HCT116 (cell line): Measurements from ENCODE around the gene SLC16A11. TPM values are rescaled to one million over a fixed set of nuclear protein-coding genes. Genes with fewer than 3 reads are reported as not detected.

Experiments
- ATAC-seq: fragments of 200-7000 bp; cut with Tn5 transposase; 2 replicates; pipeline ENCODE4 v1.9.1; 2020; ENCODE audit warnings: mild to moderate bottlenecking, moderate library complexity
- BruUV-seq: library from RNA; stranded (reverse); fragments of 400-500 nt; replicated peaks from 2 replicates; lab custom pipeline; 2021; lab: Mats Ljungman, UMichigan
- CTCF ChIA-PET: fragments of 300-600 bp; sonication (Branson Sonifier 250); formaldehyde crosslinking; loops from one replicate; lab custom pipeline; 2021; ENCODE audit warnings: antibody characterized with exemption; lab: Charles Lee
- POLR2A ChIA-PET: fragments of 300-600, 350-600 bp; sonication (Branson Sonifier 250); formaldehyde crosslinking; loops from one replicate; lab custom pipeline; 2021; ENCODE audit warnings: antibody characterized with exemption; lab: Charles Lee
- RAD21 ChIA-PET, 2 experiments: fragments of 300-600 bp; sonication (Branson Sonifier 250); formaldehyde crosslinking; loops; one replicate each; lab custom pipeline; 2023; ENCODE audit warnings: low total read pairs in 2 of 2; ENCODE audit not compliant: uncharacterized antibody in 2 of 2, unreplicated experiment in 2 of 2, low non-redundant PET in 1 of 2; lab: Charles Lee
- DNase-seq: peaks from one replicate; pipeline ENCODE4 v3.0.0-alpha.2; 2010; ENCODE audit warnings: low read depth, low spot score
- H2AFZ ChIP-seq: fragments of 200-600 bp; shearing (Covaris generic), sonication (generic); 2 replicates; pipeline ENCODE4 v1.6.1; 2017; ENCODE audit warnings: low read depth, mixed run types, mixed read lengths, antibody characterized with exemption, low read length; ENCODE audit not compliant: poor library complexity, severe bottlenecking
- H3K27ac ChIP-seq: 2 replicates; pipeline ENCODE4 v1.5.1; 2012; ENCODE audit warnings: low read depth, low read length
- H3K27me3 ChIP-seq: fragments of 200-600 bp; sonication (generic); 2 replicates; pipeline ENCODE4 v1.6.1; 2016; ENCODE audit warnings: mixed run types, low read length, mixed read lengths; ENCODE audit not compliant: insufficient read depth
- H3K36me3 ChIP-seq, 2 experiments: fragments of 200-500 bp in 1 of 2; fragments of 200-600 bp in 1 of 2; sonication (Bioruptor generic) in 1 of 2; sonication (generic) in 1 of 2; 2 replicates each; pipeline versions ENCODE4 v1.5.1 to v1.6.1; 2014 to 2016; ENCODE audit warnings: low read length in 2 of 2, inconsistent platforms in 1 of 2, mixed read lengths in 1 of 2, mixed run types in 1 of 2; ENCODE audit not compliant: insufficient read depth in 2 of 2, control insufficient read depth in 1 of 2
- H3K4me1 ChIP-seq, 2 experiments: fragments of 200-600 bp in 1 of 2; sonication (generic) in 1 of 2; 2 replicates each; pipeline versions ENCODE4 v1.5.1 to v1.6.1; 2012 to 2017; ENCODE audit warnings: low read length in 2 of 2, inconsistent platforms in 1 of 2, mild to moderate bottlenecking in 1 of 2, mixed read lengths in 1 of 2, mixed run types in 1 of 2, moderate library complexity in 1 of 2; ENCODE audit not compliant: insufficient read depth in 2 of 2, control insufficient read depth in 1 of 2
- H3K4me2 ChIP-seq: fragments of 200-600 bp; sonication (generic); 2 replicates; pipeline ENCODE4 v1.6.1; 2017; ENCODE audit warnings: mixed run types, low read length, mixed read lengths
- H3K4me3 ChIP-seq, 2 experiments: fragments of 200-600 bp in 1 of 2; sonication (generic) in 1 of 2; replicated peaks in 1 of 2; 2 replicates each; pipeline ENCODE4 v1.5.1; 2011 to 2016; ENCODE audit warnings: low read length in 2 of 2, control low read depth in 1 of 2, low read depth in 1 of 2, mild to moderate bottlenecking in 1 of 2, mixed read lengths in 1 of 2, mixed run types in 1 of 2
- H3K79me2 ChIP-seq: fragments of 200-600 bp; sonication (generic); 2 replicates; pipeline ENCODE4 v1.6.1; 2017; ENCODE audit warnings: mild to moderate bottlenecking, mixed run types, low read length, moderate library complexity, mixed read lengths; ENCODE audit not compliant: insufficient read depth
- H3K9ac ChIP-seq: fragments of 200-600 bp; sonication (generic); 2 replicates; pipeline ENCODE4 v1.6.1; 2016; ENCODE audit warnings: low read length, mixed read lengths
- H3K9me2 ChIP-seq: fragments of 200-600 bp; sonication (generic), shearing (Covaris generic); 2 replicates; pipeline ENCODE4 v1.6.1; 2017; ENCODE audit warnings: mixed run types, mild to moderate bottlenecking, moderate library complexity; ENCODE audit not compliant: insufficient read depth
- H3K9me3 ChIP-seq, 2 experiments: fragments of 200-500 bp in 1 of 2; fragments of 200-600 bp in 1 of 2; sonication (Bioruptor generic) in 1 of 2; sonication (generic) in 1 of 2; 2 replicates each; pipeline ENCODE4 v1.6.1; 2014 to 2017; ENCODE audit warnings: low read length in 2 of 2, mixed read lengths in 2 of 2, inconsistent platforms in 1 of 2, low read depth in 1 of 2, mild to moderate bottlenecking in 1 of 2, mixed run types in 1 of 2, moderate library complexity in 1 of 2; ENCODE audit not compliant: control insufficient read depth in 1 of 2, insufficient read depth in 1 of 2
- H4K20me1 ChIP-seq: fragments of 200-600 bp; sonication (generic), shearing (Covaris generic); 2 replicates; pipeline ENCODE4 v1.6.1; 2017; ENCODE audit warnings: mixed run types, mild to moderate bottlenecking, moderate library complexity; ENCODE audit not compliant: insufficient read depth
- CBX3 ChIP-seq: IDR thresholded peaks from 2 replicates; pipeline ENCODE4 v1.6.1; 2012; ENCODE audit warnings: low read depth
- CEBPB ChIP-seq: IDR thresholded peaks from 2 replicates; pipeline ENCODE4 v1.6.1; 2012; ENCODE audit warnings: low read depth
- EGR1 ChIP-seq: IDR thresholded peaks from 2 replicates; pipeline ENCODE4 v1.6.1; 2012; ENCODE audit warnings: low read depth
- ELF1 ChIP-seq: IDR thresholded peaks from 2 replicates; pipeline ENCODE4 v1.6.1; 2012; ENCODE audit warnings: low read depth, borderline replicate concordance
- FOSL1 ChIP-seq: IDR thresholded peaks from 2 replicates; pipeline ENCODE4 v1.6.1; 2012; ENCODE audit warnings: low read depth
- JUND ChIP-seq: IDR thresholded peaks from 2 replicates; pipeline ENCODE4 v1.6.1; 2012
- POLR2AphosphoS5 ChIP-seq: IDR thresholded peaks from 2 replicates; pipeline ENCODE4 v1.6.1; 2011; ENCODE audit warnings: mild to moderate bottlenecking, low read depth, low read length, moderate library complexity
- RAD21 ChIP-seq: IDR thresholded peaks from 2 replicates; pipeline ENCODE4 v1.6.1; 2012; ENCODE audit warnings: low read depth, mild to moderate bottlenecking
- SIN3A ChIP-seq: IDR thresholded peaks from 2 replicates; pipeline ENCODE4 v1.6.1; 2012; ENCODE audit warnings: low read depth
- SP1 ChIP-seq: IDR thresholded peaks from 2 replicates; pipeline ENCODE4 v1.6.1; 2012; ENCODE audit warnings: low read depth
- SRF ChIP-seq: IDR thresholded peaks from 2 replicates; pipeline ENCODE4 v1.6.1; 2012; ENCODE audit warnings: low read depth
- TCF7L2 ChIP-seq: IDR thresholded peaks from 2 replicates; pipeline ENCODE4 v1.7.0; 2011; ENCODE audit warnings: borderline replicate concordance, inconsistent platforms; ENCODE audit not compliant: insufficient read depth, insufficient read length; ENCODE audit errors: extremely low read depth
- ZNF274 ChIP-seq: fragments of 200-500 bp; sonication (Bioruptor generic); IDR thresholded peaks from 2 replicates; pipeline ENCODE4 v1.6.1; 2014; ENCODE audit warnings: mild to moderate bottlenecking, low read depth, low read length, inconsistent platforms
- intact Hi-C: fragments of 100-400 bp; cut with micrococcal nuclease; formaldehyde crosslinking; loops from 2 replicates; pipeline ENCODE4 v1.10.0; 2022
- total RNA-seq: library from RNA; stranded (reverse); gene quantifications from one replicate; pipeline ENCODE4 v1.2.1, GENCODE V29; 2021; ENCODE audit not compliant: unreplicated experiment
- TF ChIP-seq, protein P1 (sequence below), 3 experiments: fragments of 200-600 bp in 1 of 3; sonication (generic) in 1 of 3; IDR thresholded peaks in 2 of 3; conservative IDR thresholded peaks in 1 of 3; 2 replicates each; pipeline ENCODE4 v1.5.1; 2012 to 2017; ENCODE audit warnings: low read depth in 2 of 3, low read length in 2 of 3, antibody characterized with exemption in 1 of 3, borderline replicate concordance in 1 of 3, control low read depth in 1 of 3, mild to moderate bottlenecking in 1 of 3, mixed read lengths in 1 of 3, mixed run types in 1 of 3, moderate library complexity in 1 of 3; ENCODE audit not compliant: insufficient read depth in 1 of 3
- TF ChIP-seq, protein P2 (sequence below): IDR thresholded peaks from 2 replicates; pipeline ENCODE4 v1.6.1; 2012; ENCODE audit warnings: low read depth
- TF ChIP-seq, protein P3 (sequence below): IDR thresholded peaks from 2 replicates; pipeline ENCODE4 v1.6.1; 2012

SLC16A11 gene
- total RNA-seq, 1 experiment from 2014 or later: not detected

DNA sequence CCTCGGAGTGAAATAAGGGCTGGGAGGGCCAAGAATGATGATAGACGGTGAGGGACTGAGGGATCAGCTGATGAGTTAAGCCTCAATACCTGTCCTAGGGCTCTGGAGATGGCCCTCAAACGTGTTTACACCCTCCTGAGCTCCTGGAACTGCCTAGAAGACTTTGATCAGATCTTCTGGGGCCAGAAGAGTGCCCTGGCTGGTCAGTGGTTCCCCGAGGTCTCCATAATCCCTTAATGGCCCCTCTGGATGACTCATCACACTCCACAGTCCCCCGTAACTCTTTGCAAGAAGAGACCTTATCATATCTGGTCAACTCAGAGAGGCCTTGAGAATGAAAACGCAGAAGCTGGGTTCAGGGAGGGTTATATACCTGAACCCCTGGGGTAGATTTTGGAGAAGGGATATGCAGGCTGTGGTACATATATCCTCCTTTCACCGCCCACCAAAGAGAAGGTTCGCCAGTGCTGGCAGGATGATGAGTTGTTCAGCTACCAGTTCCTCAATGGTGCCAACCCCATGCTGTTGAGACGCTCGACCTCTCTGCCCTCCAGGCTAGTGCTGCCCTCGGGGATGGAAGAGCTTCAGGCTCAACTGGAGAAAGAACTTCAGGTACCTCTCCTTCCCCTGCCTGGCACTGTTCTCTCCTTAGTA is 44.9 kb downstream of the SLC16A11 start:
- H3K4me2 ChIP-seq: no peak overlapping the region
- ChIA-PET POLR2A (no interaction called here), RAD21 (no interaction called here), CTCF (no interaction called here)
- no peak overlapping the region for H3K27ac ChIP-seq
- TF ChIP-seq TCF7L2 (no peak), RAD21 (no peak), SIN3A (no peak), CEBPB (no peak), SRF (no peak), CBX3 (no peak), JUND (no peak), ELF1 (no peak), FOSL1 (no peak), EGR1 (no peak), SP1 (no peak), ZNF274 (no peak), POLR2AphosphoS5 (no peak)
- TF ChIP-seq, protein P1, sequence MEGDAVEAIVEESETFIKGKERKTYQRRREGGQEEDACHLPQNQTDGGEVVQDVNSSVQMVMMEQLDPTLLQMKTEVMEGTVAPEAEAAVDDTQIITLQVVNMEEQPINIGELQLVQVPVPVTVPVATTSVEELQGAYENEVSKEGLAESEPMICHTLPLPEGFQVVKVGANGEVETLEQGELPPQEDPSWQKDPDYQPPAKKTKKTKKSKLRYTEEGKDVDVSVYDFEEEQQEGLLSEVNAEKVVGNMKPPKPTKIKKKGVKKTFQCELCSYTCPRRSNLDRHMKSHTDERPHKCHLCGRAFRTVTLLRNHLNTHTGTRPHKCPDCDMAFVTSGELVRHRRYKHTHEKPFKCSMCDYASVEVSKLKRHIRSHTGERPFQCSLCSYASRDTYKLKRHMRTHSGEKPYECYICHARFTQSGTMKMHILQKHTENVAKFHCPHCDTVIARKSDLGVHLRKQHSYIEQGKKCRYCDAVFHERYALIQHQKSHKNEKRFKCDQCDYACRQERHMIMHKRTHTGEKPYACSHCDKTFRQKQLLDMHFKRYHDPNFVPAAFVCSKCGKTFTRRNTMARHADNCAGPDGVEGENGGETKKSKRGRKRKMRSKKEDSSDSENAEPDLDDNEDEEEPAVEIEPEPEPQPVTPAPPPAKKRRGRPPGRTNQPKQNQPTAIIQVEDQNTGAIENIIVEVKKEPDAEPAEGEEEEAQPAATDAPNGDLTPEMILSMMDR (IDR thresholded peaks at IDR 0.05 in 2 of 3, conservative IDR thresholded peaks at IDR 0.05 in 1 of 3; ENCODE audit: borderline replicate concordance in 1 of 3, insufficient read depth in 1 of 3, low read depth in 2 of 3, low read length in 2 of 3): no peak
- TF ChIP-seq, protein P2, sequence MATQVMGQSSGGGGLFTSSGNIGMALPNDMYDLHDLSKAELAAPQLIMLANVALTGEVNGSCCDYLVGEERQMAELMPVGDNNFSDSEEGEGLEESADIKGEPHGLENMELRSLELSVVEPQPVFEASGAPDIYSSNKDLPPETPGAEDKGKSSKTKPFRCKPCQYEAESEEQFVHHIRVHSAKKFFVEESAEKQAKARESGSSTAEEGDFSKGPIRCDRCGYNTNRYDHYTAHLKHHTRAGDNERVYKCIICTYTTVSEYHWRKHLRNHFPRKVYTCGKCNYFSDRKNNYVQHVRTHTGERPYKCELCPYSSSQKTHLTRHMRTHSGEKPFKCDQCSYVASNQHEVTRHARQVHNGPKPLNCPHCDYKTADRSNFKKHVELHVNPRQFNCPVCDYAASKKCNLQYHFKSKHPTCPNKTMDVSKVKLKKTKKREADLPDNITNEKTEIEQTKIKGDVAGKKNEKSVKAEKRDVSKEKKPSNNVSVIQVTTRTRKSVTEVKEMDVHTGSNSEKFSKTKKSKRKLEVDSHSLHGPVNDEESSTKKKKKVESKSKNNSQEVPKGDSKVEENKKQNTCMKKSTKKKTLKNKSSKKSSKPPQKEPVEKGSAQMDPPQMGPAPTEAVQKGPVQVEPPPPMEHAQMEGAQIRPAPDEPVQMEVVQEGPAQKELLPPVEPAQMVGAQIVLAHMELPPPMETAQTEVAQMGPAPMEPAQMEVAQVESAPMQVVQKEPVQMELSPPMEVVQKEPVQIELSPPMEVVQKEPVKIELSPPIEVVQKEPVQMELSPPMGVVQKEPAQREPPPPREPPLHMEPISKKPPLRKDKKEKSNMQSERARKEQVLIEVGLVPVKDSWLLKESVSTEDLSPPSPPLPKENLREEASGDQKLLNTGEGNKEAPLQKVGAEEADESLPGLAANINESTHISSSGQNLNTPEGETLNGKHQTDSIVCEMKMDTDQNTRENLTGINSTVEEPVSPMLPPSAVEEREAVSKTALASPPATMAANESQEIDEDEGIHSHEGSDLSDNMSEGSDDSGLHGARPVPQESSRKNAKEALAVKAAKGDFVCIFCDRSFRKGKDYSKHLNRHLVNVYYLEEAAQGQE: no peak
- TF ChIP-seq, protein P3, sequence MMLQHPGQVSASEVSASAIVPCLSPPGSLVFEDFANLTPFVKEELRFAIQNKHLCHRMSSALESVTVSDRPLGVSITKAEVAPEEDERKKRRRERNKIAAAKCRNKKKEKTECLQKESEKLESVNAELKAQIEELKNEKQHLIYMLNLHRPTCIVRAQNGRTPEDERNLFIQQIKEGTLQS: no peak
- H4K20me1 ChIP-seq: no peaks in the 10 kb centered on the region
- H3K79me2 ChIP-seq: no peaks in the 10 kb centered on the region
- no peaks in the 10 kb centered on the region for H3K4me1 ChIP-seq
- H3K9me2 ChIP-seq: no peaks in the 10 kb centered on the region
- intact Hi-C loops: no loop called here
- ATAC-seq (no peak), DNase-seq (no peak)
- peaks cover 11 to 14% of the 10 kb centered on the region in 2 experiments; a peak in 3 of 4 replicates for H3K36me3 ChIP-seq
- H3K4me3 ChIP-seq: no peak overlapping the region
- no TSS peak for BruUV-seq
- H3K27me3 ChIP-seq: no peaks in the 10 kb centered on the region
- H2AFZ ChIP-seq: no peak overlapping the region
- H3K9ac ChIP-seq: no peak overlapping the region
- H3K9me3 ChIP-seq: no peaks in the 10 kb centered on the region
